Measurements from ENCODE around the gene MYCN. TPM values are rescaled to one million over a fixed set of nuclear protein-coding genes. Genes with fewer than 3 reads are reported as not detected.

MYCN gene
- total and polyA plus RNA-seq, 9 donors, result 1.2 to 7.0 (median 2.7) TPM

DNA sequence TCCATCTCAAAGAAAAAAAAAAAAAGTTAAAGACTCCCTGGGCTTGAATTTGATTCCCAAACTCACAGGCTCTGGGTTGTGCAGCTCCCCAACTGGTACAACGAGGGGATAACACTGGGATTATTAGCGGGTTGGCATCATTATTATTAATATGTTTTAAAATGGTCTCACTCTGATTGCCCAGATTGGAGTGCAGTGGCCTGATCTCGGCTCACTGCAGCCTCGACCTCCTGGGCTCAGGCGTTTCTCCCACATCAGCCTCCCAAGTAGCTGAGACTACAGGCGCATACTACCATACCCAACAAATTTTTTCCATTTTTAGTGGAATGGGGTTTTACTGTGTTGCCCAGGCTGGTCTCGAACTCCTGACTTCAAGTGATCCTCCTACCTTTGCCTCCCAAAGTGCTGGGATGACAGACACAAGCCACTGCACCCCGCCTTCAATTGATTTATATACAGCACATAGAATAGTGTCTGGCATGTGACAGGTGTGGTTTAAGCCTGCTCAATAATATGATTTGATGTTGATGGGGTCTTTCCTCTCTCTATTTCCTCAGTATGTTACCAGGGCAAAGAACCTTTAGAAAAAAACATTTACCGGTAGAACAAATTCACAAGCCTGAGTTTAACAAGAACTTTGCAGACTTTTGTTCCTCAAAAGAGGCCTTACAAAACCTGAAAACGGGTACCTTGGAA, 12.2 kb downstream of the MYCN start:
- no peaks in the 10 kb centered on the region for H3K27me3 ChIP-seq
- no peaks in the 10 kb centered on the region for H3K4me1 ChIP-seq (ENCODE audit: insufficient read depth)
- no peaks in the 10 kb centered on the region for H3K36me3 ChIP-seq
- no peaks in the 10 kb centered on the region for H3K9me3 ChIP-seq
- no peak overlapping the region for H3K27ac ChIP-seq
- intact Hi-C loops (cut with DNase I), result loop anchor here in 1 of 4 donors (10.0 kb wide), 1 partner anchor 552 kb away; no protein-coding TSS in a partner anchor
- no peak for DNase-seq
- TF ChIP-seq POLR2A (IDR thresholded peaks at IDR 0.05) (no peak), EP300 (IDR thresholded peaks at IDR 0.05) (no peak)
- TF ChIP-seq, protein P1, sequence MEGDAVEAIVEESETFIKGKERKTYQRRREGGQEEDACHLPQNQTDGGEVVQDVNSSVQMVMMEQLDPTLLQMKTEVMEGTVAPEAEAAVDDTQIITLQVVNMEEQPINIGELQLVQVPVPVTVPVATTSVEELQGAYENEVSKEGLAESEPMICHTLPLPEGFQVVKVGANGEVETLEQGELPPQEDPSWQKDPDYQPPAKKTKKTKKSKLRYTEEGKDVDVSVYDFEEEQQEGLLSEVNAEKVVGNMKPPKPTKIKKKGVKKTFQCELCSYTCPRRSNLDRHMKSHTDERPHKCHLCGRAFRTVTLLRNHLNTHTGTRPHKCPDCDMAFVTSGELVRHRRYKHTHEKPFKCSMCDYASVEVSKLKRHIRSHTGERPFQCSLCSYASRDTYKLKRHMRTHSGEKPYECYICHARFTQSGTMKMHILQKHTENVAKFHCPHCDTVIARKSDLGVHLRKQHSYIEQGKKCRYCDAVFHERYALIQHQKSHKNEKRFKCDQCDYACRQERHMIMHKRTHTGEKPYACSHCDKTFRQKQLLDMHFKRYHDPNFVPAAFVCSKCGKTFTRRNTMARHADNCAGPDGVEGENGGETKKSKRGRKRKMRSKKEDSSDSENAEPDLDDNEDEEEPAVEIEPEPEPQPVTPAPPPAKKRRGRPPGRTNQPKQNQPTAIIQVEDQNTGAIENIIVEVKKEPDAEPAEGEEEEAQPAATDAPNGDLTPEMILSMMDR (IDR thresholded peaks at IDR 0.05), result no peak
- WGBS, 3 donors, result 90 to 95% (median 93%) methylated on average over 10 of the region's 10 CpGs
- H3K4me3 ChIP-seq, result no peak overlapping the region

DNA sequence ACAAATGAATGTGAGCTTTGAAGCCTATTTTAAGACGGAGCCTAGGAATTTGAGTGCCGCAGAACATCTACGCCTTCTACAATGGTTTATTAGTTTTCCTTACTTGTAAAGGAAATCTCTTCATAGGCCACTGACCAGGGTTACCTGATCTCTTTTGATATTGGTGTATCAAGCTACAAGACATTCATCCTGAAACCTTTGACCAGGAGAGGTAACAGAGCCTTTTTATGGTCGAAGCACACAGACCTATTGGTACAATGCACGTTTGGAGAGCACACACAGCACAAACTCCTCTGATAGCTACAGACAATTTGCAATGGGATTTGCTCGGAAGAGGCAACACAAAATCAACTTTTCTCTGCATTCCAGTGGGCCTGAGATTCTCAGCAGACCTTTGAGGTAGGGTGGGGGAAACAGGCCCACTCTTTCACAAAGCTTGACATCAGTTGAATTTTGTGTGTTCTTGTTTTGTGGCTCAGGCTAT, 12.8 kb downstream of the MYCN start:
- TF ChIP-seq, protein P1 (IDR thresholded peaks at IDR 0.05), result no peak
- TF ChIP-seq EP300 (IDR thresholded peaks at IDR 0.05), result no peak
- TF ChIP-seq POLR2A (IDR thresholded peaks at IDR 0.05), result no peak
- Histone ChIP-seq H3K27ac (no peak overlapping the region), H3K27me3 (no peaks in the 10 kb centered on the region), H3K36me3 (no peaks in the 10 kb centered on the region), H3K4me3 (no peak overlapping the region), H3K9me3 (no peaks in the 10 kb centered on the region), H3K4me1 (ENCODE audit: insufficient read depth) (no peaks in the 10 kb centered on the region)
- 88 to 91% (median 91%) methylated on average over 6 of the region's 6 CpGs for WGBS, 3 donors
- no peak for DNase-seq
- intact Hi-C loops (cut with DNase I), result loop anchor here in 1 of 4 donors (10.0 kb wide), 1 partner anchor 552 kb away; no protein-coding TSS in a partner anchor

DNA sequence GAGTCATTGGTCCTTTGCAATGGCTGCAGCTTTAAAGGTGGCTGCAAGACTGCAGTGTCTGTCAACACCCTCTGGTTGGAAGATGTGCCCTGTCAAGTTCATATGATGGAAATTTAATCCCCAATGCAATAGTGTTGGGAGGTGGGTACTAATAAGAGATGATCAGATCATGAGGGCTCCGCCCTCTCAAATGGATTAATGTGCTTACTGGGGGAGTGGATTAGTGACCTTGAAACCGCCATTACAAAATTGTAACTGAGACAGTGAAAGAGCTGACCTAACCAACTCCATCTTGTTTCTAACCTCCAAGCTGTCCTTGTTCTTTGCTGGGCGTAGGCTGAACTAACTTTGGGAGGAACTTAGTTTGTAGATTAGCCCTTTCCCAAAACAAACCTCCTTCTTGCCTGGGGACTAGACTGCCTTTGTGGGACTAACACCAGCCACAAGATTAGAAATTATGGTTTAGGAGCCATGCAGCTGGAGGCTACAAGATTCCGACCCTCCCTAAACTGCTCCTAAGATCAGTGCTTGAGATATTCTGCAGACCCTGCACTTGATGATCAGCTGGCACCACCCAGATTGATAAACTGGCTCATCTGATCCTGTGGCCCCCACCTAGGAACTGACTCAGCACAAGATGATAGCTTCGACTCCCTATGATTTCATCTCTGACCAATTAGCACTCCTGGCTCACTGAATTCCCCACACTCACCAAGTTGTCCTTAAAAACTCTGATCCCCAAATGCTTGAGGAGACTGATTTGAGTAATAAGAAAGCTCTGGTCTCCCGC, 13.7 kb downstream of the MYCN start:
- Histone ChIP-seq H3K36me3 (no peaks in the 10 kb centered on the region), H3K9me3 (no peaks in the 10 kb centered on the region), H3K4me1 (ENCODE audit: insufficient read depth) (no peaks in the 10 kb centered on the region), H3K4me3 (no peak overlapping the region), H3K27me3 (no peaks in the 10 kb centered on the region), H3K27ac (no peak overlapping the region)
- intact Hi-C loops (cut with DNase I), result loop anchor here in 1 of 4 donors (10.0 kb wide), 1 partner anchor 551 kb away; no protein-coding TSS in a partner anchor
- WGBS, 3 donors, result 81 to 85% (median 85%) methylated on average over 6 of the region's 6 CpGs
- no peak for DNase-seq
- no peak for TF ChIP-seq POLR2A (IDR thresholded peaks at IDR 0.05)
- TF ChIP-seq, protein P1 (IDR thresholded peaks at IDR 0.05), result no peak

DNA sequence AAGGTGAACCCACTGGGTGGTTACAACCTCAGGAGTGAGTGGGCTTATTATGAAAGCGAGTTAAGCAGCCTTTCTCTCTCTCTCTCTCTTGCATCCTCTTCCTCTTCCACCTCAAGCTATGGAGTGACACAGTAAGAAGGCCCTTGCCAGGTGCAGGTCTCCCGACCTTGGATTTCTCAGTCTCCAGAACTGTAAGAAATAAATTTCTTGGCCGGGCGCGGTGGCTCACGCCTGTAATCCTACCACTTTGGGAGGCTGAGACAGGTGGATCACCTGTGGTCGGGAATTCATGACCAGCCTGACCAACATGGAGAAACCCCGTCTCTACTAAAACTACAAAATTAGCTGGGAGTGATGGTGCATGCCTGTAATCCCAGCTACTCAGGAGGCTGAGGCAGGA, 14.4 kb downstream of the MYCN start:
- 95 to 97% (median 96%) methylated on average over 8 of the region's 8 CpGs for WGBS, 3 donors
- intact Hi-C loops (cut with DNase I), result loop anchor here in 1 of 4 donors (10.0 kb wide), 1 partner anchor 550 kb away; no protein-coding TSS in a partner anchor

More for the DNA sequence above, 14.4 kb downstream of the MYCN start:
- Histone ChIP-seq H3K4me3 (no peak overlapping the region), H3K9me3 (no peaks in the 10 kb centered on the region), H3K4me1 (ENCODE audit: insufficient read depth) (no peaks in the 10 kb centered on the region), H3K27ac (no peak overlapping the region), H3K36me3 (no peaks in the 10 kb centered on the region), H3K27me3 (no peaks in the 10 kb centered on the region)
- TF ChIP-seq EP300 (IDR thresholded peaks at IDR 0.05) (no peak), POLR2A (IDR thresholded peaks at IDR 0.05) (no peak)
- TF ChIP-seq, protein P1 (IDR thresholded peaks at IDR 0.05), result no peak
- DNase-seq, result no peak

Data from ovary (tissue), 9 donors.